Loucy (cell line): ENCODE results near the gene KIF16B.

Experiments
- H2AFZ ChIP-seq: fragments of 200-600 bp; sonication (generic); 2 replicates; pipeline ENCODE4 v1.6.0; 2016; ENCODE audit warnings: antibody characterized with exemption, mild to moderate bottlenecking, low read length, moderate library complexity
- H3F3A ChIP-seq: fragments of 200-600 bp; 2 replicates; pipeline ENCODE4 v1.6.0; 2016; ENCODE audit warnings: antibody characterized with exemption, low read depth, mild to moderate bottlenecking
- H3K27me3 ChIP-seq: fragments of 200-600 bp; sonication (generic); 2 replicates; pipeline ENCODE4 v1.6.1; 2014; ENCODE audit warnings: low read length, mild to moderate bottlenecking; ENCODE audit not compliant: insufficient read depth, poor library complexity, severe bottlenecking
- H3K36me3 ChIP-seq: fragments of 200-600 bp; sonication (generic); 2 replicates; pipeline ENCODE4 v1.6.1; 2016; ENCODE audit warnings: low read length; ENCODE audit not compliant: insufficient read depth
- H3K4me1 ChIP-seq: fragments of 200-600 bp; sonication (generic); 2 replicates; pipeline ENCODE4 v1.5.1; 2014; ENCODE audit warnings: low read length, mild to moderate bottlenecking; ENCODE audit not compliant: insufficient read depth, poor library complexity, severe bottlenecking
- H3K4me2 ChIP-seq: fragments of 200-600 bp; sonication (generic); 2 replicates; pipeline ENCODE4 v1.6.0; 2014; ENCODE audit warnings: antibody characterized with exemption, low read length, low read depth, mild to moderate bottlenecking; ENCODE audit not compliant: poor library complexity, severe bottlenecking
- H3K4me3 ChIP-seq: fragments of 200-600 bp; sonication (generic); 2 replicates; pipeline ENCODE4 v1.5.1; 2014; ENCODE audit warnings: low read length, mild to moderate bottlenecking, mixed read lengths; ENCODE audit not compliant: poor library complexity, severe bottlenecking
- H3K79me2 ChIP-seq: fragments of 200-600 bp; sonication (generic); 2 replicates; pipeline ENCODE4 v1.6.1; 2014; ENCODE audit warnings: low read length; ENCODE audit not compliant: insufficient read depth
- H3K9ac ChIP-seq: fragments of 200-600 bp; sonication (generic); 2 replicates; pipeline ENCODE4 v1.6.0; 2014; ENCODE audit warnings: mild to moderate bottlenecking, low read depth, low read length, moderate library complexity; ENCODE audit not compliant: poor library complexity, severe bottlenecking
- H3K9me2 ChIP-seq: fragments of 200-600 bp; sonication (generic); replicated peaks from 2 replicates; pipeline ENCODE4 v1.6.1; 2016; ENCODE audit warnings: low read depth, low read length, mixed read lengths
- H3K9me3 ChIP-seq: fragments of 200-600 bp; sonication (generic); 2 replicates; pipeline ENCODE4 v1.6.1; 2014; ENCODE audit warnings: mild to moderate bottlenecking, antibody characterized with exemption, low read length, low read depth; ENCODE audit not compliant: insufficient read depth
- H4K20me1 ChIP-seq: fragments of 200-600 bp; sonication (generic); 2 replicates; pipeline ENCODE4 v1.6.0; 2014; ENCODE audit warnings: antibody characterized with exemption, low read length, mild to moderate bottlenecking; ENCODE audit not compliant: insufficient read depth, poor library complexity, severe bottlenecking
- EZH2phosphoT487 ChIP-seq: fragments of 200-600 bp; IDR thresholded peaks from 2 replicates; pipeline ENCODE4 v1.6.1; 2018; ENCODE audit warnings: antibody characterized with exemption, mild to moderate bottlenecking, moderate library complexity, borderline replicate concordance
- TF ChIP-seq, protein P1 (sequence below): fragments of 200-600 bp; sonication (generic); conservative IDR thresholded peaks from 2 replicates; pipeline ENCODE4 v1.5.1; 2014; ENCODE audit warnings: mild to moderate bottlenecking, antibody characterized with exemption, low read length

Gene KIF16B

DNA sequence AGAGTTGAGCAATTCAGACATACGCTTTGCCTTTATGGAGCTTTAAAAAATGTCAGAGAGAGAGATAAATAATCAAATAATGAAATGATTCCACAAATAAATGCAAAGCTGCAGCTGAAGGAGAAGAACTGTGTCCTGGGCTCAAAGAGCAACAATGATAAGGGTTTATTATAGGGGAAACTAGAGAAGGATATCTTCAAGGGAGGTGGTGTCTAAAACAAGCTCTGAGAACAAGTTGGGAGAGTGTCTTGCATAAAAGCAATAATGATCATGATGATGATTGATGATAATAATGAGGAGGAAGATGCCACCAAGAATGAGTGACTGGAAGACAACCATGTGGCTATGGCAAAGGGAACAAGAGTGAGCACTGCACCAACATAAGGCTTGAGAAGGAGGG, 164.3 kb downstream of the KIF16B start:
- TF ChIP-seq, protein P1, sequence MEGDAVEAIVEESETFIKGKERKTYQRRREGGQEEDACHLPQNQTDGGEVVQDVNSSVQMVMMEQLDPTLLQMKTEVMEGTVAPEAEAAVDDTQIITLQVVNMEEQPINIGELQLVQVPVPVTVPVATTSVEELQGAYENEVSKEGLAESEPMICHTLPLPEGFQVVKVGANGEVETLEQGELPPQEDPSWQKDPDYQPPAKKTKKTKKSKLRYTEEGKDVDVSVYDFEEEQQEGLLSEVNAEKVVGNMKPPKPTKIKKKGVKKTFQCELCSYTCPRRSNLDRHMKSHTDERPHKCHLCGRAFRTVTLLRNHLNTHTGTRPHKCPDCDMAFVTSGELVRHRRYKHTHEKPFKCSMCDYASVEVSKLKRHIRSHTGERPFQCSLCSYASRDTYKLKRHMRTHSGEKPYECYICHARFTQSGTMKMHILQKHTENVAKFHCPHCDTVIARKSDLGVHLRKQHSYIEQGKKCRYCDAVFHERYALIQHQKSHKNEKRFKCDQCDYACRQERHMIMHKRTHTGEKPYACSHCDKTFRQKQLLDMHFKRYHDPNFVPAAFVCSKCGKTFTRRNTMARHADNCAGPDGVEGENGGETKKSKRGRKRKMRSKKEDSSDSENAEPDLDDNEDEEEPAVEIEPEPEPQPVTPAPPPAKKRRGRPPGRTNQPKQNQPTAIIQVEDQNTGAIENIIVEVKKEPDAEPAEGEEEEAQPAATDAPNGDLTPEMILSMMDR: no peak
- no peak for TF ChIP-seq EZH2phosphoT487
- H3K9me3 ChIP-seq: no peaks in the 10 kb centered on the region
- H3K4me3 ChIP-seq: no peak overlapping the region
- no peaks in the 10 kb centered on the region for H3K79me2 ChIP-seq
- H3K36me3 ChIP-seq: no peaks in the 10 kb centered on the region
- H3K9me2 ChIP-seq: no peaks in the 10 kb centered on the region
- H3K4me2 ChIP-seq: no peak overlapping the region
- H2AFZ ChIP-seq: no peak overlapping the region
- H3K9ac ChIP-seq: no peak overlapping the region
- H3K27me3 ChIP-seq: no peaks in the 10 kb centered on the region
- no peaks in the 10 kb centered on the region for H3K4me1 ChIP-seq
- no peaks in the 10 kb centered on the region for H3F3A ChIP-seq
- H4K20me1 ChIP-seq: no peaks in the 10 kb centered on the region

DNA sequence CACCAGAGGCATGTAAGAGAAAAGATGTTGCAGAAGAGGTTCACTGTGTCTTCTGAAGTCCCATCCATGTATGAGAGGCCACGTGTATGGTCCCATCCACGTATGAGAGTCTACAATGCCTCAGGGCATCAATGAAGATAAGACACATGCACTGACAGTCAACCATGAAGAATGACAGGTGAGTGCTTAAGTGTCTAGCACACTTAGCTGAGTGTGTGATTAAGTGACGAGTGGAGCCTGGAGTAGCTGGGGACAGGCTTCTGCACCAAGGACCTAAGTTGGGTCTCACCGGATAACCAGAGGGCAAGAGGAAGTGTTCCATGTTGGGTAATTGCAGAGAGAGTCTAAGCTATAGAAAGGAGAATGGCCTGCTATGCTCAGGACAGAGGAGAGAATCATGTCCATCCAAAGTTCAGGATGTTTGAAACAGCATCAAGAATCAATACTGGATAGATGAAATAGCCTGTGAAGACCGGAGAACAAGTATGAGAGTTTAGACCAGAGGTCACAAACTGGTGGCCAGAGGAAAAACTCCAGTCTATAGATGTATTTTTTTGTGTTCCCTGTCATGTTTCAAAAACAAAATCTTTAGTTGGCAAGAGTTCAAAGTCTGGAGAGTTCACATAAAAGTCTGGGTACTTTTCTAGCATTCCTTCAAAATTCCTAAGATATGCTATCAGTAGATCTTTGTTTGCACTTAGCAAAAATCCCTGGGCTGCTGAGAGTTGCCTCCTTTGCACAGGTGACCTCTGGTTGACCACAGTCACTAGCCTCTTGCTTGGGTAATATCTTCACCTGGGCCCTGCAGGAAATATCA, 165.8 kb downstream of the KIF16B start:
- no peak overlapping the region for H3K9ac ChIP-seq
- H3K4me2 ChIP-seq: no peak overlapping the region
- no peaks in the 10 kb centered on the region for H3K9me2 ChIP-seq
- H3K9me3 ChIP-seq: no peaks in the 10 kb centered on the region
- H3K27me3 ChIP-seq: no peaks in the 10 kb centered on the region
- no peaks in the 10 kb centered on the region for H4K20me1 ChIP-seq
- H3K36me3 ChIP-seq: no peaks in the 10 kb centered on the region
- H3K4me3 ChIP-seq: no peak overlapping the region
- no peaks in the 10 kb centered on the region for H3K4me1 ChIP-seq
- H3F3A ChIP-seq: no peaks in the 10 kb centered on the region
- no peaks in the 10 kb centered on the region for H3K79me2 ChIP-seq
- TF ChIP-seq, protein P1: no peak
- no peak for TF ChIP-seq EZH2phosphoT487
- H2AFZ ChIP-seq: no peak overlapping the region

DNA sequence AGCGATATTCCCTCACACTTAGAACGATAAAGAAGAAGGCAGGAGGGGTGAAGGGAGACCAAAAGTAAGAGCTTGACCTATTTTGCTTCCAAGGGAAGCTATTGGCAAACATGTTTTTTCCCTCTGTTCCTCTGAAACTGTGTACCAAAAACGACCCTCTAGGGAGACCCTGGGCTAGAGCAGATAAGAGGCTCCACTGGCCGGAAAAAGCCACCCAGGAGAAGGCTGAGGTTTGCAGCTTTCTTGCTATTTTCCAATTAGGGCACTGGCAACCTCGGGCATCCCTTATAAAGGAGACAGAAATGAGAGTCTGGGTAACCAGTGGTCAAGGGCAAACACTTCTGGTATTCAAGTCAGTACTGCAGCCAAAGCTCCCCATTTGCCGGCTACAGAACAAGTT, 168.0 kb downstream of the KIF16B start:
- H3K9me3 ChIP-seq: no peaks in the 10 kb centered on the region
- H2AFZ ChIP-seq: no peak overlapping the region
- H3K79me2 ChIP-seq: no peaks in the 10 kb centered on the region
- H3F3A ChIP-seq: no peaks in the 10 kb centered on the region
- no peaks in the 10 kb centered on the region for H3K4me1 ChIP-seq
- H3K36me3 ChIP-seq: no peaks in the 10 kb centered on the region
- TF ChIP-seq, protein P1: no peak
- no peak for TF ChIP-seq EZH2phosphoT487
- no peaks in the 10 kb centered on the region for H3K9me2 ChIP-seq
- H4K20me1 ChIP-seq: no peaks in the 10 kb centered on the region
- no peaks in the 10 kb centered on the region for H3K27me3 ChIP-seq
- H3K4me2 ChIP-seq: no peak overlapping the region
- no peak overlapping the region for H3K9ac ChIP-seq
- H3K4me3 ChIP-seq: no peak overlapping the region
